Stimulated activated CD4-positive, alpha-beta T cell treated with anti-CD3 and anti-CD28 coated beads, Interleukin-4, amount 100 ng/mL, for 1 hour (primary cell): ENCODE results near the gene CD300LG.
"Not testable (repeated sequence)": the region's sequence is repeated elsewhere in the genome, so short reads cannot be mapped to it uniquely, and the experiment has no call there.

Experiments
- DNase-seq: peaks from one replicate; pipeline ENCODE4 v3.0.0-alpha.2; 2020

Gene CD300LG, protein sequence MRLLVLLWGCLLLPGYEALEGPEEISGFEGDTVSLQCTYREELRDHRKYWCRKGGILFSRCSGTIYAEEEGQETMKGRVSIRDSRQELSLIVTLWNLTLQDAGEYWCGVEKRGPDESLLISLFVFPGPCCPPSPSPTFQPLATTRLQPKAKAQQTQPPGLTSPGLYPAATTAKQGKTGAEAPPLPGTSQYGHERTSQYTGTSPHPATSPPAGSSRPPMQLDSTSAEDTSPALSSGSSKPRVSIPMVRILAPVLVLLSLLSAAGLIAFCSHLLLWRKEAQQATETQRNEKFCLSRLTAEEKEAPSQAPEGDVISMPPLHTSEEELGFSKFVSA

DNA sequence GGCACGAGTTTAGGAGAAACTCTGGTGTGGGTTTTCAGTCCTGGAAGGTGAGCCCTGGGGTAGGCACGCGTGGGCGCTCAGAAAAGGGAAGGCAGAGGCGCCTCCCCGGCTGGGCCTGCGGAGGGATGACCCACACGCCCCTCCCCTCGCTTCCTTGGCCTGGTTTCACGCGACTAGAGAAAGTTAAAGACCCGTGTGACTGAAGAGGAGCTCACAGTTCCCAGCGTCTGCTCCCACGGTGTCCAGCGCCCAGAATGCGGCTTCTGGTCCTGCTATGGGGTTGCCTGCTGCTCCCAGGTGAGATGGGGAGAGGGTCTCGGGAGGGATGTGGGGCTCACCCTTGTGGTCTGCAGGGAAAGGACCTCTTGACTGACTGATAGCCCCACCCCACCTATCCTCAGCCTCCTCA, at the start of gene CD300LG:
TSS of gene CD300LG (plus strand) at position 214 of the 409 bp plus-strand sequence. CDS start at position 255, 41 bp downstream.
- no peak for DNase-seq

DNA sequence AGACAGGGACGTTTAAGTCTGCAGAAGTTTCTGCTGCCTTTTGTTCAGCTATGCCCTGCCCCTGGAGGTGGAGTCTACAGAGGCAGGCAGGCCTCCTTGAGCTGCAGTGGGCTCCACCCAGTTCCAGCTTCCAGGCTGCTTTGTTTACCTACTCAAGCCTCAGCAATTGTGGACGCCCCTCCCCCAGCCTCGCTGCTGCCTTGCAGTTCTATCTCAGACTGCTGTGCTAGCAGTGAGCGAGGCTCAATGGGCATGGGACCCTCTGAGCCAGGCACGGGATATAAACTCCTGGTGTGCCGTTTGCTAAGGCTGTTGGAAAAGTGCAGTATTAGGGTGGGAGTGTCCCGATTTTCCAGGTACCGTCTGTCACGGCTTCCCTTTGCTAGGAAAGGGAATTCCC, 49.0 kb upstream of the CD300LG start:
- not testable (repeated sequence) for DNase-seq

DNA sequence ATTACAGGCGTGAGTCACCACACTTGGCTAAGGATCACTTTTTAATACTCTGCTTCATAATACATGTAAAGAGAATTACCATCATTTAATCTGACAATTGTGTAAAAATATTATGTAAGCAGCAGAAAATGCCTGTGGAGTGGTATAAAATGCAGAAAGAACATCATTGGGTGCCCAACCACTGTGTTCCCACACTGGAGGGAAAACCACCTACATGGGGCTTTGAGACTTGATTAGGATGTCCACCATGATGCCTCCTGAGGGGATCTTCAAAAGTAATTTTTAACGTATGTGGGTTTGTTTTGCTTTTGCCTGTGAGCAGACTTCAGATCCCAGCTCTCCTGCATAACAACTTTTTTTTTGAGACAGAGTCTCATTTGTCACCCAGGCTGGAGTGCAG, 47.9 kb upstream of the CD300LG start:
- DNase-seq: no peak

DNA sequence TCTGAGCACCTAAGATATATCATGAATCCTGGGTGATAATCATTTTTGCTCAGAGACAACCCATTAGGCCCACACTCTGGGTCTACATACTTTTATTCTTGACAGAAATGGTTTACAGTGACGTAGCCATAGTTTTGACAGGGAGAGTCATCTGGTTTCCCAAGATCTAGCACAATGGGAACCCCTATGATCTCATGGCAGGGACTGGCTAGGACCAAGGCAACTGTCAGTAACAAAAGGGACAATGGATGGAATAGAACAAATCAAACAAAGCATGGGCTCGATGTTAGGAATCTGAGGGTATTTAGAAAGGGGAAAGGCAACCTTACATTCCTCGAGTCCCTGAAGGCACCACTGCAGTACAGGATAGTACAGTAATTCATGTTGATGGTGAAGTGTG, 46.2 kb upstream of the CD300LG start:
- no peak for DNase-seq

DNA sequence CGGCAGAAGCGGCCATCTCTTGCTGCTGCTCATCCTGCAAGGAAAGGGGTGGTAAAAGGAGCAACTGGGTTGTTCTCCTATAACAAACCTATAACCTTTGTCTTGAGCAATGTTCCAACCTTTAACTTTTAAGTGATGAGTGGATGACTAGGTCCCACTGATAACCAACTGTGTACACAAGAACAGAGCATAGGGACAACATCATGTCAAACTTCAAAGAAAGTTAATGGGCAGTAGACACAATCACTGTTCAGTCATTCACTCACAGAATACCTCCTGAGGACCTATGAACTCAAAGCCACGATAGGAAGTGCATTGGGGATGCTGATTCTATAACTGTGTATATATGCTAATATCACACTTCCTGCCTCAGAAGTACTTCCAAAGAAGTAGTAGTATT, 45.1 kb upstream of the CD300LG start:
- no peak for DNase-seq

DNA sequence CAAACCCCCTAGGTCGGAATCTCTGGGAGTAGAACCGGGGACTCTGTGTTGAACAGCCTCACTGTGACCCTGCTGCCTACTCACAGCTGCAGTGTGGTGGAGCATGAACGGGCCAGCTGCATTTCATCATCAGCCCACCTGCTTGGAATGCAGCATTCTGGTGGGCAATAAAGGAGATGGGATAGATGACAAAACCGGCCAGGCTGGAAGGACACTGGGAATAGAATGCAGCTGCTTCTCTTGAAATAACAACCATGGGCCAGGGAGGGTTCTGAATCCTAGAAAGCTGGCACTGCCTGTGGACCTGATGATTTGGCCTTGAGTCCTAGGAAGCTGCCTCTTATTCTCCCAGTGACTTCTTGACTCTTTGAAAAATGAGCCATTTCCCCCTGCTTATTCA, 43.2 kb upstream of the CD300LG start:
- no peak for DNase-seq

DNA sequence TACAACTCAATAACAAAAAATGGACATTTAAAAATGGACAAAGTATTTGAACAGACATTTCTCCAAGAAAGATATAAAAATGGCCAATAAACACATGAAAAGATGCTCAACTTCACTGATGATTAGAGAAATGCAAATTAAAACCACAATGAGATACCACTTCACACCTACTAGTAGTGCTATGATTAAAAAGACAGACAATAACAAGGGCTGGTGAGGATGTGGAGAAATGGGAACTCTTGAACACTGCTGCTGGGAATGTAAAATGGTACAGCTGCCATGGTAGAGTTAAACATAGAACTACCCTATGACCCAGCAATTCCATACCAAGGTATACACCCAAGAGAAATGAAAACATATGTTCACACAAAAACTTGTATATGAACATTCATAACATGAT, 41.9 kb upstream of the CD300LG start:
- DNase-seq: no peak

DNA sequence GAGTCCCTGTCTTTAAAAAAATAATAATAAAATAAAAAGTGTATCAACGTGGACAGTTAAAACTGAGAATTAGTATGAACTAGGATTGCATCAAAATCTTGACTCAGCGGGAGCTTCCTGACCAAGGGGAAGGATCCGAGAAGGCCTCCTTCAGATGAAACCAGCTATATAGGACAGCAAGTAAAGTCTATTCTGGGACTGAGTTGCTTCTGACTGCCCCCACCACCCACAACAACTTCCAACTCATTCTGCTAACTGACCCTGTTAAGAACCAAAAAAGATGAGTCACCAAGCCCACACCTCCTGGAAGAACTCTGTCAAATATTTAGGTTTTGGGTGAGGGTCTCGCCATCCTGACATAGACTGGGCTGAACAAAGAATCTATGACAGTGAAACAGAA, 38.9 kb upstream of the CD300LG start:
- no peak for DNase-seq

DNA sequence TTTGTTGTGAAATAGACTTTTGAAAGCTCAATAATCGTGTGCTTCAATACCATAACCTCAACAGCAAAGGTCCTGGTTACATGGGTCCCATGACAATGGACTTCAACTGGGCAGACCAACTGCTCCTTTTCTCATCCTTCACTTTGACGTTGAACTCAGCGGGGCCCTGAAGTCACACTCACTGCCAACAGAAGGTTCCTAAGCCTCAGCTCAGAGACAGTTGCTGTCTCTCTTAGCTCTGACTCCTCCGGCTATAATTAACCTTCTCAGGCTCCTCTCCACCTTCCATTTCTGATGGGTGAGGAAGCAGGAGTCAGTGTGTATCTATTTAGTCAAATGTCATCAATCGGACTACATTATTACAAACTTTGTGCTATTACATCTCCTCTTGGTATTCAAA, 37.9 kb upstream of the CD300LG start:
- DNase-seq: no peak

DNA sequence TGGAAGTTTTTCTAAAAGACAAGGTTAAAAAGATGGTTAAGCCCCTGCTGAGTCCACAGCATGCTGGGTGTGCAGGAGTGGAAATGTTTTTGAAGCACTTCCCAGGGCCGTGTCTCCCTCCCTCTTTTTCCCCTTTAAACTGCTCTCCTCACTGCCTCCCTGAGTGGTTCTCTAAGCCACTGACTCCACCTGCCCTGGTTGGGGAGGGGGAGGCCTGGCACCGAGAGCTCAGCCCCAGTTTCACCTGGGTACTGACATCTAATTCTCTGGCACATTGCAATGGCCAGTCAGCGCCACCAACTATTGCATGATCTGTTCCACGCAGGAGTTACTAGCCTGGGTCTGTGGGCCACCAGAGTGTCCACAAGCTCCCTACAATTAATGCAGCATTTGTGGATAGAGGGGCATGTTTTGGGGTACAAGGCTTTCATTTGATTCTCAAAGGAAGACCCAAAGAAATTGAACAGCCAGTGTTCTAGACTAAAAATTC, 36.7 kb upstream of the CD300LG start:
- no peak for DNase-seq

DNA sequence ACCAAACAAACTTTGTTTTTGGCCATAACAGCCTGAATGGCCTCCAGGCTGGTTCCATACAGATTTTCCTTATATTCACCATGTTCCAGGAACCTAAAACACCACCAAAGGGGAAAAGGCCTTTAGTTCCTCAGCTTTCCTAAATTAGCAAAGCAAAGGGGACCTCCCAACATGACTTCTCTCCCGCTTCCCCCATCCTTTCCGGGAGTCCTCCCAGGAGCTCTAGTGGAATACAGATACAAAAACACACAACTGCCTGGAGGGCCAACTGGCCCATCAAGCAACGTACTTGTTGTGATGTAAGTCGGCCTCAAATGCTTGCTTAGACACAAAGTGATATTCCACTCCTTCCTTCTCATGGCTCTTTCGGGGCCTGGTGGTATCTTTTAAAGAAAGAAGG, 36.2 kb upstream of the CD300LG start:
- DNase-seq: no peak

DNA sequence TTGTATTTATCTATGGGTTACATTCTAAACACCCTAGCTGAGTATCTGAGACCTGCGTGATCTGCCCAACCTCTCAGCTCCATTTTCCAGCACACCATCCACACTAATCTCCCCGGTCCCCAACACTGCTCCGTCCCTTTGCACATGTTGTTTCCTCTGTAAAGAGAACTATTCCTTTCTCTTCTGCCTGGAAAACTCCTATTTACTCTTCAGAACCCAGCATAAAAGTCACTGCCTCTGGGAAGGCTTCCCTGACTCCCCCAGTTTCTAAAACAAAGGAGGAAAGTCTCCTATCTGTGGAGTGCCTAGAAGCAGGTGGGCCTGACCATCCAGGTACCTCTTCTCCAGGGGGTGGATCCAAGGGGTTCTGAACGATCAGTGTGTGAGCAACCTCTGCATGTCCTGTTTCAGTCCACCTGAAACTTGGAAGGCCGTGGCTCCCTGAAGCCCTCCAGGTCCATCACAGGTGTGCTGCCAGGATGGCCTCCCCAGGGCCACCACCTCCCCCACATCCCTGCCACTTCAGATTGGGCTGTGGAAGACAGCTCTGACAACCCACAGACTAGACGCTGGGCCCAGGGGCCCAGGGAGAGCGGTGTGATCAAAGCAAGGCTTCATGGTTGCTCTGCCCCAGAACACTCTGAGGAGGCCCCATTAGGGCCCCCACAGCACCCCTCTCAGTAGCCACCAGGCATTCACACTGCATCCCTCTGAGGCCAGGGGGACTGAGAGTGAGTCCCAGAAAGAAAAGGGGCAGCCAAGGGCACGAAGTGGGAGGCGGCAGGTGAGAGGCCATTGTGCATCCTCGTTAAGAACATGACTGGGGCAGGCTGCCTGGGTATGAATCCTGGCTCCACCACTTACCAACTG, 34.3 kb upstream of the CD300LG start:
- DNase-seq: no peak

DNA sequence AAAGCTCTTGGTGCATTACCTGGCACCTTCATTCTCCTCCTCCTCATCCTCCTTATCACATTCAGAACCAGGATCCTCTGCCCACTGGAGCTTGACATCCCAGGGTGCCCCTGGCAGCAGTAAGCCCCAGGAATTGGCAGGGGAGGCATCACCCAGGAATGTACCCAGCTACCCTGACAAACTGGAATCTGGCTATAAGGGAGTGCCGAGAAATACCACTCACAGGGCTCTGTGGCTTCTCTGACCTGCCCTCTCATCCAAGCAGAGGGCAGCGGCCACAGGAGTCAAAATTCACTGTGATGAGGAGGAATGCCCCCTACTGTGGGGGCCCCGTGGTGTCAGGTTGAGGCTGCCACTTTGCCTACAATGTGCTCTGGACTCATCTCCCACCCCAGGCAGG, 33.6 kb upstream of the CD300LG start:
- DNase-seq: no peak

DNA sequence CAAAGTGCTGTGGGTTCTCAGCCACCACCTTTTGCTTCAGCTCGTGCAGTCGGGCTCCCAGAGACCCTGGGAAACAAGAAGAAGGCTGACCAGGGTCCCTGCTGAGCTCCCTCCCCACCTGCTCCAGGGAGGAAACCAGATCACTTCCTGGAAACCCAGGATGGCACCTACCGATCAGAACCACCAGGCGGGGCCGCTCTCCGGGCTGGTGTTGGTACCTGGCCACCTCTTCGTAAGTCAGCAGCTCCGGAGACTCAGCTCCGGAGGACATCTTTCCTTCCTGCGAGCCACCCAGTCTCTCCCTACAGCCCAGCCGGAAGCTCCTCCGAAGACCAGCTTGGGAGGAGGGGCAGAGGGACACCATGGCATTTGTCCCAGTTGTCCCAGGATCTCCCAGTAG, 33.0 kb upstream of the CD300LG start:
- DNase-seq: no peak

DNA sequence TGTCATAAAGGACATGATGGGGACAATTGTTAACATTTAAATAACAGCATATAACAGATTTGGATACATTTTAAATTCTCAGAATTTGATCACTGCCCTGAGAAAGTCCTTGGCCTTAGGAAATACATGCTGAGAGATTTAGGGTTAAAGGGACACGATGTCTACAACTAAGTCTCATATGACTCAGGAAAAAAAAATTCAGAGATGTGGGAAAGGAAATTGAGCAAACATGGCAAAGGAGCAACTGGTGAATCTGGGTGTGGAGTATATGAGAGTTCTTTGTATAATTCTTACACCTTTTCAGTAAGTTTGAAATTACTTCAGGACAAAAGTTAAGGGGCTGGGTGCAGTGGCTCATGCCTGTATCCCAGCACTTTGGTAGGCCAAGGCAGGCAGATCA, 32.3 kb upstream of the CD300LG start:
- DNase-seq: no peak

DNA sequence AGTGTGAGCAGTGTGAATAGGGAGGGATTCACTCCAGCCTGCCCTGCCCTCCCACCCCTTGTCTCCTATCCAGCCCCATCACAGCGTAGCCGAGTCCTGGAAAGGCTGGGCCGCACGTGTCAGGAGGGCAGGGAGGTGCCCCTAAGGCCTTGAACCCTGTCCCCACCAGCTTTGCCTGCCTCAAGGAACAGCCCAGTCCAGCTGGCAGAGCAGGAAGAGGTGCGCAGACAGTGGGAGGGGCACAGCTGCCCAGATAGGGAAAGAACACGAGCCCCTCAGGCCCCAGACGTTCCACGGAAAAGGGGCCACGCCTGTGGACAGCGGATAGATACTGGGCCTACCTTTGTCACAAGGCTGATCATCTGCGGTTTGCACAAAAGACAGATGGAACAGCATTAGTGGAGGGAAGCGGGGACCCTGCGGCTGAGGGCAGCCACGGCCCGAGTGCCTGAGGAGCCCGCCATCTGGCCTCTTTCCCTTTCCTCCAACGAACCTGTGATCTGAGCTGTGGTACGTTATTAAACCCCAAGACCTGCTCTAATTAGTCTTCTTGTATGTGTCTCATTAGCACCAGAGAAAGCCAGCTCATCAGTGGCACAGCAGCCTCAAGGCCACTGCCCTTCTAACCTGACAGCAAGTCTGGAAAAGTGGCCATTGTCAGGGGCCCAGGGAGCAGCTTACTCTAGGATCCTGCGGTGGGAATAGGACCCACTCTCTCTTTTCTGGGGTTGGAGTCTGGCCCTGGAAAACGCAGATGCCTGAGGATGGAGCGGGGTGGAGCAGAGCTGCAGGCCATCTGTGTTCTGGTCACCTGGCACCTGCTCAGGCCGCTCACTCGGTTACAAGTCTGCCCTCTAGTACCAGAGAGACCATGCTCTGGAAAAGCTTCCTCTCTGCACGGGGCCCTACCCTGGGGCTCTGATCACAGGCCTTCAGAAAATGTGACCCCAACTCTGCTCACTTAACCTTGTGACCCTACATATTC, 30.3 kb upstream of the CD300LG start:
- DNase-seq: no peak

DNA sequence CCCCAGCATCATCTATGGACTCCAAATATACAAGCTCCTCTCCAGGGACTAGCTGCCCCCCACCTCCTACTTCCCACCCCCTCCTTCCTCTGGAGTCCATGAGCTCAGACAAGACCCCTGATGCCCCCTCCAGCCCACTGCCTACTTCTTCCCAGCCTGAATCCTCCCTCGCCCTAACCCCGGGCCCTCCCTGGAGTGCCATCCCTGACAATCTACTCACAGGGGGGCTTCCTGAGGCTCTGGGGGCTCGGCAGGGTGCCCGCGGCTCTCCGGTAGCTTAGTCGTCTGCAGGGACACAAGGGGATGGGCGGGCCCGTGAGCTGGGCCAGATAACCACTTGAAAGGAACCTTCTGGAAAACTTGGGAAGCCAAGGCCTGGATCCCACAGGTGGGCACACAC, 29.1 kb upstream of the CD300LG start:
- no peak for DNase-seq

DNA sequence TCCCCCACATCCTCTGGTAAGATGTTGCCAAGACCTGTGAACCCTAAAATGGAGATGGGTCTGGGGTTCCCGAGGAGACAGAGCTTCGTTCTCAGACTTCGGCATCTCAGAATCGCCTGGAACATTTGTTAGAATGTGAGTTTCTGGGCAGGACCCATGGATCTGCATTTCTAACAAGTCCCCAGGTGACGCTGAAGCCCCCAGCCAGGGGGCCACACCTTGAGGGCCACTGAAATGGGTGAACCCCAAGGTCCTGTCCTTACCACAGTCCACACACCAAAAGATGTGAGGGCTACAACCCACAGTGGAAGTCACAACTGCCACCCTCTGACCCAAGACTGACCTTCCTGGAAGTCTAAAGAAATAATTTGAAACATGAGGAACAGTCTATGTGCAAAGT, 28.0 kb upstream of the CD300LG start:
- no peak for DNase-seq

DNA sequence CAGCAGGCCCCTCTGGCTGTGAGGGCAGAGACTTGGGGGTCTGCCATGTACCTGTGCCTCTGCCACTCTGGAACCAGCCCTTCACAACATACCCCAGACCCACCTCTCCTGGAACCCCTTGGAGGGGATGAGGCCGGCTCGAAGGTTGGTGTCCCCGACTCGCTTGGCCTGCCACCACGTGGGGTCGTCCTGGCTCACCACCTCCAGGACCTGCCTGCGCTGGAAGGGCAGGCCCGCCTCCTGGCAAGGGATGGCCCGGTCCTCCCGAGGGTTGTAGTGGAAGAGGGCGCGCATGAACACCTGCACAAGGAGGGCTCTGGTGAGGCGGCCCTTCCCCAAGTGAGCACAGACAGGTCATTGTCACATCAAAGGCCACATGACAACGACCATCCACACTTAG, 26.2 kb upstream of the CD300LG start:
- no peak for DNase-seq

DNA sequence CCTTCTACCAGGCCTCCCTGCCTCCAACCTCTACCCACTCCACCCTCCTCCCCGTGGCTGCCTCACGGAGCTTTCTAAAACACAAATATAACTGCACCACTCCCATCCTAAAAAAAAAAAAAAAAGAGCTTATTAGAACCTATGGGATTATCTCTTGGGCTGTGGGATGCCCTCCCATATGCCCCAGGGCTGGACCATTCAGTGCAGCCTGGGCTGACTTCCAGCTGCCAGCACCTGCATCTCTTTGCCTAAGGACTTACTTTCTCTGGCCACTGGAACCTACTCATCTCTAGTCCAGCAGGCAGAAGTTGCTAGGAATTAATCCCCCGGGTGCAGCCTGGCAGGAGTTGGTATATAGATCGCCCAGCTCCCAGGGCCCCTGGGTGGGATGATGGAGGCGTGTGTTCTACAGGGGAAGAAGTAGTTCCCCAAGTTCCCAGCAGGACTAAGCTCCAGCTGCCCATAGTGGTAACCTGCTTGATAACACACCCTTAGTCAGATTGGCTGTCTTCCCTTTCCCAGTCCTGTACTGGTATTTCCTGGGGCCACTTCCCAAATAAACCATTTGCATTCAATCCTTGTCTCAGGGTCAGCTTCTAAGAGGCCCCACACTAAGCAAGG, 24.3 kb upstream of the CD300LG start:
- no peak for DNase-seq

DNA sequence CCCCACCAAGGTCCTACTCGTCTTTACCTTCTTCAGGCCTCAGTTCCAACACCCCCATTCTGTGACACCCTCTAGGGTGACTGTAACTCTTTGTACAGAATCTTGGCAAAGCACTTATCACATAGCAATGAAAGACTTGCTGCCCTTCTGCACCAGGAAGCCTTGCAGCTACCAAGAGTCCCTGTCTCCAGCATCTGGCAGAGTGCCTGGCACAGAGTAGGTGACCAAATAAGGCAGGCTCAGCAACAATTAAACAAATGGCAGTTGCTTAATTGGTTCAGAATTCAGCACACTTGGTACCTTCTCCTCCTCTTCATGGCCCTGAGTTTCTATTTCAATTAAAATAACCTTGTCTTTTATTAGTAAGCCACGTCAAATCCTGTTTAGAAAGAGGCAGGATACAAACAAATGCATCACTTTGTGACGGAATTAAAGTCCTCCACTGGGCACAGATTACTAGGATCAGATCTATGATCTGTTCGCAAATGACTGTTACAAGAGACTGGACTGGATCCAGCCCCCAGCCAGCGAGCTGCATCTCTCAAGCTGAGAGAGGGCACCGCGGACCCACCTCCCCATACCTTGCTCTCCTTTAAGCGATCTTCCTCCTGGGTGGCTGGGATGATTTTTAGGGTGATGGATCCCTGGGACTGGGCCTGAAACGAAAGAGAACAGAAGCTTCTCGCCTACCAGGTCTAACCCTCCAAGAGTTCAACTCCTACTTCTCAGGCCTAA, 23.5 kb upstream of the CD300LG start:
- no peak for DNase-seq

DNA sequence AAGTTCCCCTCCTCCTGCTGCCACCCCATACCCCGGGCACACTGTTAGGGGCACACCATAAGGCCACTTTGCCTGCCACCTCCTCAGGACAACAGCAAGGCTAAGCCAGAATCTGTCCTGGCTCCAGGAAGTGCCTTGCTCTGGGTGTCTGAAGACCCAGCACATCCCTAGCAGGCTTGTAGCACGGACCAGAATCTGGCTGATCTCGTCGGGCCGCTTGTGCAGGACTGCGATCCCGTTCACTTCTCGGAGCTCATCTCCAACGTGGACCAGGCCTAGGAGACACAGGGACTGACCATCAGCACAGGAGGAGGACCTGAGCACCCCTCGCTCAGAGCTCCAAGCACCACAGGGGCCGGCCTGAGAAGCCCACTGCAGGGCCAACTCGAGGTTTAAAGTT, 21.4 kb upstream of the CD300LG start:
- DNase-seq: no peak
